NCI-H1436 (cell line): ENCODE results near the gene AGBL4.
A peak's percentile ranks its signal among the peaks of the same experiment; 100 is the strongest.
"Not testable (repeated sequence)": the region's sequence is repeated elsewhere in the genome, so short reads cannot be mapped to it uniquely, and the experiment has no call there.

ENCODE experiments used
- DNase-seq: peaks from one replicate; lab custom pipeline; 2025; lab: John Stamatoyannopoulos, UW

Gene AGBL4

DNA sequence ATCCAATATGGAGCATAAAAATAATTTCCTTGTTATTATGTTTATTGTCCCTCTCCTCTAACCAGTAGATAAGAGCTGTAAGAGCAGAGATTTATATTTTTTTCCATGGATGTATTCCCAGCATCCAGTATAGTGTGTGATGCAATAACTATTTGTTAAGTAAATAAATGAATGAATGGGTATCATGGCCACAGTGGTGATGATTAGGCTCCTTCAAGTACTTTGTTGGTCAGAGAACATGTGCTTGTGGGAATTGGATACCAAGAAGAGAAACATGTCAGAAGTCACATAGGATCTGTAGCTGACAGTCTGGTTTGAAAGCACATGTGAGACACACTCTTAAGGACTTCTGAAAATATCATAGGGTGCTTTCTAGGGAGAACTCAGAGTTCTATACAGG lies 588.5 kb downstream of the AGBL4 start:
- DNase-seq, result no peak

DNA sequence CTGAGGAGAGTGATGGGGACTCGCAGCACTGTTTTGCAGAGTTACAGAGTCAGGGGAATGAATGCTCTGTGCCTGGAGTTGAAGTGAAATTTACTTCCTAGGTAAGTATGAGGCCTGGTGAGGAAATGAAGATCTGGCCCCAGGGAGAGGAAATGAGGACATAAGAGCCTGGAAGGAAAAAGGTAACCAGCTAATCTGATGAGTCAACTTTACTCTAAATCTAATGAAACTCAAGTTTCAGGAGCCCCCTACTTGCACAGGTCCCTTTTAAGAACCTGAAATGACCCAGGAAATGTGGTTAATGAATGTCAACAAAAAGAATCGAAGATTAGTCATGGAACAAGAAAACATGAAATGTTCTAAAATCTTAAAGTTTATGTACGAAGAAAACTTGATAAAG lies 599.0 kb downstream of the AGBL4 start:
- no peak for DNase-seq

DNA sequence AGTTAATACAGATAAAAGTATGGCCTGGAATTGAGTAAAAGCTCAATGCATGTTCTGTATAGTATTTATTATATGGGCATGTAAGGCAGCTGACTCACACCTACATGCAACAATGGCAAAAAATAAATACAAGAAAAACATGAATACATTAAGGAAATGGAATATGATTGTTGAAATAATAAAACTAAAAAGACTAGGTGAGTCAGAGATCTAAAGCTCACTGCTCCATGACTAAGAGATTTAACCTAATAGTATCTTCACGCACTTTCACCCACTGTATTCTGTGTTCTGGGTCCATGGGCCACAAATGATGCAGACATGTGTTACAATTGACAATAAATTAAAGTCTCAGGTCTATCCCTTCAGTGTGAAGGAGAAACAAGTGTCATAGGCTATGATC lies 607.0 kb downstream of the AGBL4 start:
- DNase-seq, result no peak

DNA sequence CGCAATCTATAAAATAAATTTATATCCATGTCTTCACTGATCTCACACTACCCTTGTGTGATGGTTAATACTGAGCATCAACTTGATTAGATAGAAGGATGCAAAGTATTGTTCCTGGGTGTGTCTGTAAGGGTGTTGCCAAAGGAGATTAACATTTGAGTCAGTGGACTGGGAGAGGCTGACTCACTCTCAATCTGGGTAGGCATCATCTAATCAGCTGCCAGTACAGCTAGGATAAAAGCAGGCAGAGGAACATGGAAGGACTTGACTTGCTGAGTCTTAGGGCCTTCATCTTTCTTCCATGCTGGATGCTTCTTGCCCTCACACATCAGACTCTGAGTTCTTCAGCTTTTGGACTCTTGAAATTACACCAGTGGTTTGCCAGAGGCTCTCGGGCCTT lies 615.4 kb downstream of the AGBL4 start:
- DNase-seq, result no peak

DNA sequence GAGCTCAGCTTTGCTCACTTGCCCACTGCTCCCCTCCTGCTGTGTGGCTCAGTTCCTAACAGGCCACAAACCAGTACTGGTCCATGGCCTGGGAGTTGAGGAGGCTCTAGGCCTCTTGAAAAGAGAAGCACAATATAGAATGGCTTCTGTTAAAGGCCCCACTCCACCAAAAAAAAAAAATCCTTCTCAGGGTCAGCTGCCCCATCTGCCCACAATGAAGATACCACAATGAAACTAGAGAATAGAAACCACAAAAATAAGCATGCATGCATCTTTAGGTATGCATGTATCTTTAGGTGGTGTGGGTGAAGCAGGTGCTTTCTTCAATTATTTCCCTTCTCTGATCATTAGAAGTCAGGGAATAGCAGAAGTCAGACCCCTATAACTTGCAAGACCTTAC lies 626.7 kb downstream of the AGBL4 start:
- DNase-seq, result no peak

DNA sequence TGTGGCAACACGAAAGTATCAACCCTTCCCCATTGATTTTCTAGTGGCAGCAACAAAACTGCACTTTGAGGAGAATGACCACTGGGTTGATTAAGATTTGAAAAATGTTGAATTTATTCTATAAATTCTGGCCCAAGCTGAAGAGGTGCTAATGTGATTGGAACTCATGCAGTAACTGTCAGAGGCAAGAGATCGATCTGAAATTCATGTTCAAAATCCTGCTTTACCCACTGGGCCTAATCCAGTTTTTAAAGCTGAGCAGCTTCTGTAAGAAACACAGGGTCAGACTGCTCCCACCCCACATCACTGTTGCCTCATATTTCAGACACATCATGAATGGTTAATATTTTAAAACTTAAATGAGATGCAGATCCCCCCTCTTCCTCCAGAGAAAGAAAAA lies 629.6 kb downstream of the AGBL4 start:
- no peak for DNase-seq

DNA sequence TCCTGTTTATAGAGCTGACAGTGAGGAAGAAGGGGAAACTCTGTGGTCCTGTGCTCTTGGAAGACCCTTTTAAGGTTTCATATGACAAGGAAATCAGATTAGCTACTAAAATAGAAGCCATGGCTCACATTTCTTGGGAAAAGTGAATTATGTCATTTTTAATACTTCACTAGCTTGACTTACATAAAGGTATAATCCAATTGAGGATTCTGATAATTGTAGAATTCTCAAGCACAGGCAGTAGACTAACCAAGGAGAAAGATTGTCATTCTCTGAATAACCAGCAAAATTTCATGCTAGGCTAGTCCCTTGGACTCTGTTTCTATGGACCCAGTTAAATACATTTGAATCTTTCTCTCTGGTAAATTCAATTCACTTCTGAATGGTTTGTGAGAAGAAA lies 634.1 kb downstream of the AGBL4 start:
- no peak for DNase-seq

DNA sequence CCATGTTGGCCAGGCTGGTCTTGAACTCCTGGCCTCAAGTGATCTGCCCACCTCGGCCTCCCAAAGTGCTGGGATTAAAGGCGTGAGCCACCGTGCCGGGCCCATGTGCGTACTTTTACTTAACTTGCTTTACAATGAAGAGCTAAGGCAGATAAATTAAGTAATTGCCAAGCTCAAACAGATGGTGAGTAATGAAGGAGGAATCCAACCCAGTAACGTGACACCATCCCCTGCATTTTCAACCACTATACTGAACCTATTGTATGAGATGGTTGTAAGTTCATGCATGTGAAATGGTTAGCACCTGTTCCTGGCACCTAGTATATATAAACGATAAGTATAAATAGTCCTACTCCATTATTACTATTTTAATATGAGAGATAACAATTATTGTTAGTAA lies 659.1 kb downstream of the AGBL4 start:
- DNase-seq, result peak; percentile 18

DNA sequence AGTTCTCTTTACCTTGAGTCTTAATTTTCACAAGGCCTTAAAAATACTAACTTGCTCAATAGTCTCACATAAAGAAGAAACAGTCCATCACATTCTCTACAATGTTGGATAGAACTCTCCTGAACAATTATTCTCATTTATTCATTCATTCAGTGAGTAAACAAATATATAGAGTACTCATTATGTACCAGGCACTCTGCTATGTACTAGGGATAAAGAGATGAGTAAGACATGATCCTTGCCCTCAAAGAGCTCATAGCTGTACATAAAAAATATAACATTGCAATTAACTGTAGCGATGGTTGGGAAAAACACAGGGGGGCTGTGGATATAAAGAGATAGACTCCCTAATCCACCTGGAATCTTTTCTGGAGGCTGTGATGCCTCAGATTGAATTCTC lies 660.1 kb downstream of the AGBL4 start:
- no peak for DNase-seq

DNA sequence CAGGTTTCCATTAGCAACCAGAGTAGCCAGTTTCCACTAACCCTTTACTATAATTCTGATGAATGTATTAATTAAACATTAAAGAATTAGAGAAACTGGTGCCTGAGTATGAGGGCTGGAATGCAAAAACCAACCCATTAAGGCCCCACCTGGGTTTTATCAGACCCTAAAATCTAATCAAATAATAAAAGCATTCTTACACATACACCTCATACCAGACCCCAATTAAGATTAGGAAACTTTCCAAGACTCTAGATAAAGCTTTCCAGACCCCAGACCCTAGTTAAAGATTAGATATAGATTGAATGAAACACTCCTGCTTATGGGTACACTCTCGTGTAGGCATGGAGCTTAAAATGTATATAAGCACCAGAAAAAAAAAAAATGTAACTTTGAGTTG lies 665.7 kb downstream of the AGBL4 start:
- no peak for DNase-seq

DNA sequence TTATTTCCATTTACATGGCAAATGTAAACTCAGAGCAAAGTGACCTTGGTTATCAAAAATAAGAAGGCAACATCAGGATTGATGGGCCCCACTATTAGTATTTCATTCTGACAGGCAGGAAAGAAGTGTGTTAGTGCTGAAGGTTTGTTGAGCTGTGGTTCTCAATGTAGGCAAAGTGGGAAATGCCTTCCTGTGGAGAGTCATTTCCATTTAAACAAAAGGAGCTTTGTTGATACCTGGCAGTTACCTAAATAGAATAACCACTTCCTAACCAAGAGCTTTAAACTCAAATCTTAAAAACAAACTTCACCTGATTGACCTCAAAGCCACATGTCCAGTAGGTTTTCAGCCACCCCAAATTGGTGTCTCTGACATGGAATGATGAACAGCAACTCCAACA lies 667.2 kb downstream of the AGBL4 start:
- no peak for DNase-seq

DNA sequence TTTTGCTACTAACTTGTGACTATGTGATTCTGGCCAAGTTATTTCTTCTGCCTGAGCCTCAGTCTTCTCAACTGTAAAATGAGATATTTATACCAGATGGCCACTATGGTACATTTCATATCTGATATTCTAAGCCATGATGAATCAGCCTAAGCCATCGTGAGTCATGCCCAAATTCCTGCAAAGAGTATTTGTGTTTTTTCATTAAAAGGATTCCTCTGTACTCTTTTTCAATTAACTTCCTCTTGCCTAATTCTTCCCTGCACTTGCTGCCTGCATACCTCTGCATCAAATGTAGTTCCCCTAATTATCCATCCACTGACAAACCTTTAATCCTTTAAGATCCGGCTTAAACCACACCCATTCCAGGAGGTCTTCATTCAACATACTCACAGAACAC lies 672.0 kb downstream of the AGBL4 start:
- DNase-seq, result no peak

DNA sequence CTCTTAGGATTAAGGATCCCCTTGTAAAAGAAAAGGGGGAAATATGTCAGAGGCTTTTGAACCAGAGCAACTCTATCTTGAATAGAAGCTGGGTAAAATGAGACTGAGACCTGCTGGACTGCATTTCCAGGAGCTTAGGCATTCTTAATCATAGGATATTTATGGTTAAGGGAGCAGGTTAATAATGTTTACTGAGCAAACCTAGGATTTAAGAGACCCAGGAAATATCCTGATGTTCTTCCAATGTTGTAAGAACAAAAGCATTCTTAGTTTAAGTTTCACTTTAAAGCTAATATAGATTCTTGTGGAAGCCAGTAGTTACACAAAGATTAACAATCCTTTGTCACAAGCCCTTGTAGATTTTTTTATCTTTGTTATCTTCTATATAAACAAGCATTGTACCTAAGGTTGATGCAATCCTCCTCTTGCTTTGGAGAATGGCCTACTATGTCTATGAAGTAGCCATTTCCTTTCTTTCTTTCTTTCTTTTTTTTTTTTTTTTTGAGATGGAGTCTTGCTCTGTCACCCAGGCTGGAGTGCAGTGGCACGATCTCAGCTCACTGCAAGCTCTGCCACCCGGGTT lies 676.9 kb downstream of the AGBL4 start:
- DNase-seq, result no peak

DNA sequence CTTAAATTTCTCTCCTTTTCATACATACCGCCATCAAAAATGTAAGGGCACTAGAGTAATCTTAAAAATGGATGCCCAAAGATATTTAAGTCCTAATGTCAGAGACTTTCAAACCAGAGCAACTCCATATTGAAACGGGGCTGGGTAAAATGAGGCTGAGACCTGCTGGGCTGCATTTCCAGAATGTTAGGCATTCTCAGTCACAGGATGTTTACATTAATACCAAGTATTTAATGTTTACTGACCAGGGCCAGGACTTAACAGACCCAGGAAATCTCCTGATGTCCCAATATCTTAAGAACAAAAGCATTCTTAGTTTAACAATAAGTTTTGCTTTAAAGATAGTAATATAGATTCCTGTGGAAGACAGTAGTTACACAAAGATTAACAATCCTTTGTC lies 683.2 kb downstream of the AGBL4 start:
- no peak for DNase-seq

DNA sequence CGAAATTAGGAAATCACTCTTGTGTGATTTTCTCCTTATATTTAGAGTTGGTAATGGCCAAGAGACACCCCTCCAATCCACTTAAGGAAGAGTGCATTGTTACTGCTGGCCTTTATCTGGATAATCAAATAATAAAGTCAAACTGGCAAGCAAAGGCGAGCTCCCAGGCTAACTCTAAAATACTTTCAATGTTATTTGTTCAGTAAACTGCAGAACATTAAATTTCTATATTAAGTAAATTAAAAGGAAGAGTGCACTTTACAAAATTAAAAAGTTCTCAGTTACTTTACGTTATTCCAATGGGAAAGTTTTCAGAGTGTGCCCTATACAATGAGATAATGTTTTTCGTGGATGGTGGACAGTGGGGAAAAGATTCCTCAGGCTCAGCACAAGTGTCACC lies 684.7 kb downstream of the AGBL4 start:
- DNase-seq, result no peak

DNA sequence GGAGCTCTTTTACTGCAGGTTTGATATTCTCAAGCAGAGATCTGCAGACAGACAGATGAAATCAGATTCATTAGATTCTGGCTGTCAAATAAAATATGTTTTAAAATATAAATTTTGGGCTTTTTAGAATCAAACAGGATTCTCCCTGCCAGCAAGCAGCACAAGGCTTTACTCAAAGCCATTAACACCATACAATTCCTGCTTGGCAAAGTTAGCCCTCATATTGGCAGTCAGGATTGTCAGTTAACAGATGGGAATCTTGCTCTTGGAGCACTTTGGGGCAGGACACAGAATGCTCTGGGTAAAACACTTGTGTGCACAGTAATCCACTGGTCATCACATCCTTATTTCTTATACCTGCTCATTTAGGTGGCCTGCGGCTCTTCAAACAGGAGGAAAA lies 686.5 kb downstream of the AGBL4 start:
- DNase-seq, result no peak

DNA sequence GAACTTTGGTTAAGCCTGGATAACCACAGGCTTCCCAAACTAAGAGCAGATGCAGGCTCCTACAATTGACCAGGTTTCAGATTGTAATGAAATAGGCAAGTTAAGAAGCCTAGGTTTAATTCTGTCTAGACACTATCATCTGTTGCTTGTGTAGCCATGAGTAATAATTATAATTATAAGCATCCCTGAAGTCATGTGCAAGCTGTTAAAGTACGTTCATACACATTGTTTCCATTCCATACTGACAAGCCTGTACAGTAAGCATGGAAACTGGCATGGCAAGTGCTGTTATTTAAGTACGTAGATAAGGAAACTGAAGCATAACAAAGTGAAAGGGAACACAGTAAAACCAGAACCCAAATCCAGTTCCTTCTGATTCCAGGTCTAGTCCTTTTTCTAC lies 689.8 kb downstream of the AGBL4 start:
- no peak for DNase-seq

DNA sequence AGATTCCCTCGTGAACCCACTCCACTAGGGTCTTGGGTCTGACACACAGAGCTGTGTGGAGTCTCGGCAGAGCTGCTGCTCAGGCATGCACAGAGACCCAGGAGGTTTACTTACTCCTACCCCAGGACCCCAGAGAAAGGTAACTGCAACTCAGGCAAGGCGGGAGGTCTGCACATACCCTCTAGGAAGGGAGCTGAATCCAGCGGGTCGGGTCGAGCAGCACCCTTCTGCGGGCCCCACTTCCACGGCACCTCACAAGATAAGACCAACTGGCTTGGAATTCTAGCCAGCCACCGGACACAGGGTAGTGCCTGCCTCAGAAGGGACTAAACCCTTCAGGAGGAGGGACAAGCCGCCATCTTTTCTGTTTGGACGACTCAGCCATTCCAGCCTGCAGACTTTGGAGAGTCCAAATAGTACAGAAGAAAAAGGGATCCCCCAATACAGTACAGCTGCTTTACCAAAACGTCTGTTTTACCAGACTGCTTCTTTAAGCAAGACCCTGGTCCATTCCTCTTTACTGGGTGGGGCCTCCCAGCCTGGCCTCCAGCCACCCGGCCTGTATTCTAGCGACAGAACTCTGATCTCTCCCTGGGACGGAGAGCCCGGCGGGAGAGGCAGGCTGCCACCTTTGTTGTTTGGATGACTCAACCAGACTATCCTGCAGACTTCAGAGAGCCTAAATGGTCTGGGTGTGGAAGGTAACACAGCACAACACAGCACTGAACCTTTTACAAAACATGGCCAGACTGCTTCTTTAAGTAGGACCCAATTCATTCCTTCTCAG lies 692.5 kb downstream of the AGBL4 start:
- DNase-seq, result no peak

DNA sequence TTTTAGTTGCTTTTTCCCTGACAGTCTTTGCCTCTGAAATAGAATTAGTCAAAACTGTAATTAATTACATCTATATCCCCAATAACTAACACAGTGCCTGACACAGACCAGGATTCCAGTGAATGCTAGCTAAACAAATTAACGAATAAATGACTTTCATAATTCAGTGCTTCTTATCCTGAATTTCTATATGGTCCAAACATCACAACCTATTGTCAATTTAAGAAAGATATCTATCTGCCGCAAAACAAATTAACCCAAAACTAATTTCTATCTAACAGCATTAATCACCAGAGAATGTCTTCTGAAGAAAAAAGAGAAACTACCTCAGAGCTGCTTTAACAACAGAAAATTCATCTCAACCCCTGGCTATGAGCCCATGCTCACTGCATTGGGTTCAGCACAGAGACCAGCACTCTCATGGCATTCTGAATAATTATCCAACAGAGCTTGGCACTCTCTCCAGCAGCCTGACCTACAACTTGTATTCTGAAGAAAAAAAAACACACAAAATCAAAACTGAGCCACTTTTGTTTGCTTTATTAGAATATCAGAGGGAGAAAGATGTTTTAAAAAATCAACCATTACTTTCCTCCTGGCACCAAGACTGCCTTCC lies 699.7 kb downstream of the AGBL4 start:
- DNase-seq, result no peak

DNA sequence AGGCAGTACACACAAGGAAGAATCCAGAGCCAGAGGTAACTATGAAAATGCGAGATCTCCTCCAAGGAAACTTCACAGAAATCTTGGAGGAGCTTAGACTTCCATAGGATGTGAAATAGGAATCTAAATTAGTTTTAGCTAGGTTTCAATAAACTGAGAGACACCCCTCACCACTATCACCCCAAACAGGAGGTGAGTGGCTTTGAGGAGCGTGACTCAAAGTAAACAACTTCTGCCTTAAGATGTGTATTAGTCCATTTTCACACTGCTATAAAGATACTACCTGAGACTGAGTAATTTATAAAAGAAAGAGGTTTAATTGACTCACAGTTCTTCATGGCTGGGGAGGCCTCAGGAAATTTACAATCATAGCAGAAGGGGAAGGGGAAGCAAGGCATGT lies 703.3 kb downstream of the AGBL4 start:
- DNase-seq, result not testable (repeated sequence)

DNA sequence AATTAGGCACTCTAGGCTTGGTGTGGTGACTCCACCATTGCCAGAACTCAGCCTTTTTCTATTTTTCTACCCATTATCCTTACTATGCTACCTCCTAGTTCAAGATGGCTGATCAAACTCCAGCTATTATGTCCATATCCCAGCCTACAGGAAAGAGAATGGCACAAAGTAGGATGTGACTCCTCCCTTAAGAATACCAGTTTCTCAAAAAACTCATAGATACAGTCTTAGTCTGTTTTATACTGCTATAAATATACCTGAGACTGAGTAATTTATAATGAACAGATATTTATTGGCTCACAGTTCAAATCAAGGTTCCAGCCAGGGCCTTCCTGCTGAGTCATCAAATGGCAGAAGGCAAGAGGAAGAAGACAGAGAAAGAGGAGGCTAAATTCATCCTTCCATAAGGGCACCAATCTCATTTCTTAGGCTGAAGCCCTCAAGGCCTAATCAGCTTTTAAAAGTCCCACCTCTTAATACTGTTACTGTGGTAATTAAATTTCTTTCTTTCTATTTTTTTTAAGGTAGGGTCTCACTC lies 704.3 kb downstream of the AGBL4 start:
- no peak for DNase-seq

DNA sequence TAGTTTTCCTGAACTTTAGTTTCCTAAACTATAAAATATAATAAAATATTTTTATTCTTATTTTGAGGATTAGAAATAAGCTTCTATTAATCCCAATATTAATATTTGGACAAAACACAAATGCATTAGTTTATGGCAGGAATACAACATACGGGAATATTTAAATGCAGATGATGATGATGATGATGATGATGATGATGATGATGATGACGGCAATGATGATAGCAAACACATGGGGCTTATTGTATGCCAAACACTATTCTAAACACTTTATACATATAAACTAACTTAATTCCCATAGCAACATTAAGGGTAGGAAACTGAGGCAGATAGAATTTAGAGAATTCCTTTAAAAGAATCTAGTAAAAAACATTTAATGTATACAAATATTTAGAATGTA lies 705.5 kb downstream of the AGBL4 start:
- DNase-seq, result no peak

DNA sequence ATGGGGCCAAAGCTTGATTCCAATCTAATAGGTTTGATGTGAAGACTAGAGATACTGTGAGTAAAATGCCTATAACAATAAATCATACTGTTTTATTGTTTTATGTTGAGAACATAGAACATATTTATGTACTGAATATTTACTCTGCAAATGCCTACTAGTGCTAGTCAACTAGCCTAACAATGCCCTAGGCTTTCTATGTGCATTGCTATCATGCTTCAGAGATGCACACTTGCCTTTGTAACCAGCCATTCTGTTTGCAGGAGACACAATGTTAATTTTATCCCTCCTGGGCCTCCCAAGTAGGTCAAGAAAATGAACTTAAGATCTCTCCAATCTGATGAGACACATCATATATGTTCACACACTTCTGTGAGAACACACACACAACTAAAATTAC lies 716.3 kb downstream of the AGBL4 start:
- no peak for DNase-seq
